ENCODE results near the gene SIK3. TPM values are rescaled to one million over a fixed set of nuclear protein-coding genes. Genes with fewer than 3 reads are reported as not detected.

SIK3 gene
- total and polyA plus RNA-seq, 2 donors (not counting 3 experiments of a cell fraction or from before 2014, with no cell fraction given), result 10.3 to 21.3 TPM

GRCh38 chr11:117002639-117003299, 95.5 kb downstream of the SIK3 start:
- Histone ChIP-seq H3K27ac (ENCODE audit: insufficient read depth, low read depth, low read length) (no peak overlapping the region), H3K4me2 (ENCODE audit: insufficient read depth, low read length) (no peak overlapping the region), H3K27me3 (ENCODE audit: control insufficient read depth in 2 of 2, insufficient read depth in 2 of 2, low read length in 2 of 2) (no peaks in the 10 kb centered on the region), H3K4me3 (replicated peaks in 1 of 3; ENCODE audit: insufficient read depth in 1 of 3, low read depth in 1 of 3, low read length in 3 of 3) (no peak overlapping the region), H3K36me3 (ENCODE audit: control insufficient read depth in 2 of 2, extremely low read depth in 1 of 2, insufficient read depth in 2 of 2, low read length in 2 of 2) (no peaks in the 10 kb centered on the region), H3K9ac (replicated peaks; ENCODE audit: extremely low read depth, insufficient read depth, low read length) (no peak overlapping the region), H2AFZ (ENCODE audit: low read depth, low read length) (no peak overlapping the region), H3K9me1 (replicated peaks; ENCODE audit: control insufficient read depth, extremely low read depth, insufficient read depth, low read length) (no peaks in the 10 kb centered on the region), H3K9me3 (replicated peaks; ENCODE audit: control insufficient read depth, insufficient read depth, low read length) (no peaks in the 10 kb centered on the region), H3K4me1 (ENCODE audit: control insufficient read depth, extremely low read depth, insufficient read depth, low read length) (no peaks in the 10 kb centered on the region), H3K79me2 (ENCODE audit: control insufficient read depth, insufficient read depth, low read length) (peaks cover 2% of the 10 kb centered on the region), H4K20me1 (replicated peaks; ENCODE audit: control insufficient read depth, extremely low read depth, insufficient read depth, low read length) (peaks cover 4% of the 10 kb centered on the region)
- TF ChIP-seq, protein P1, sequence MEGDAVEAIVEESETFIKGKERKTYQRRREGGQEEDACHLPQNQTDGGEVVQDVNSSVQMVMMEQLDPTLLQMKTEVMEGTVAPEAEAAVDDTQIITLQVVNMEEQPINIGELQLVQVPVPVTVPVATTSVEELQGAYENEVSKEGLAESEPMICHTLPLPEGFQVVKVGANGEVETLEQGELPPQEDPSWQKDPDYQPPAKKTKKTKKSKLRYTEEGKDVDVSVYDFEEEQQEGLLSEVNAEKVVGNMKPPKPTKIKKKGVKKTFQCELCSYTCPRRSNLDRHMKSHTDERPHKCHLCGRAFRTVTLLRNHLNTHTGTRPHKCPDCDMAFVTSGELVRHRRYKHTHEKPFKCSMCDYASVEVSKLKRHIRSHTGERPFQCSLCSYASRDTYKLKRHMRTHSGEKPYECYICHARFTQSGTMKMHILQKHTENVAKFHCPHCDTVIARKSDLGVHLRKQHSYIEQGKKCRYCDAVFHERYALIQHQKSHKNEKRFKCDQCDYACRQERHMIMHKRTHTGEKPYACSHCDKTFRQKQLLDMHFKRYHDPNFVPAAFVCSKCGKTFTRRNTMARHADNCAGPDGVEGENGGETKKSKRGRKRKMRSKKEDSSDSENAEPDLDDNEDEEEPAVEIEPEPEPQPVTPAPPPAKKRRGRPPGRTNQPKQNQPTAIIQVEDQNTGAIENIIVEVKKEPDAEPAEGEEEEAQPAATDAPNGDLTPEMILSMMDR (IDR thresholded peaks at IDR 0.05; ENCODE audit: extremely low read depth in 1 of 2, insufficient read depth in 1 of 2, low read depth in 1 of 2, low read length in 2 of 2), result no peak
- intact Hi-C loops (cut with micrococcal nuclease), result no loop called here
- POLR2A ChIA-PET, result no interaction called here
- no peak for DNase-seq (ENCODE audit: low read depth, low spot score)
- dilution Hi-C loops (cut with MboI; ENCODE audit: extremely low pct_ligation_motif_present, low sequenced_read_pairs), result no loop called here
- BruUV-seq (replicated peaks), result no TSS peak
- CTCF ChIA-PET, result interaction anchor here (1.0 kb wide), 1 partner anchor 67 kb away, joined by 3 read pairs; no protein-coding TSS in a partner anchor
- FAIRE-seq, result no peak

DNA sequence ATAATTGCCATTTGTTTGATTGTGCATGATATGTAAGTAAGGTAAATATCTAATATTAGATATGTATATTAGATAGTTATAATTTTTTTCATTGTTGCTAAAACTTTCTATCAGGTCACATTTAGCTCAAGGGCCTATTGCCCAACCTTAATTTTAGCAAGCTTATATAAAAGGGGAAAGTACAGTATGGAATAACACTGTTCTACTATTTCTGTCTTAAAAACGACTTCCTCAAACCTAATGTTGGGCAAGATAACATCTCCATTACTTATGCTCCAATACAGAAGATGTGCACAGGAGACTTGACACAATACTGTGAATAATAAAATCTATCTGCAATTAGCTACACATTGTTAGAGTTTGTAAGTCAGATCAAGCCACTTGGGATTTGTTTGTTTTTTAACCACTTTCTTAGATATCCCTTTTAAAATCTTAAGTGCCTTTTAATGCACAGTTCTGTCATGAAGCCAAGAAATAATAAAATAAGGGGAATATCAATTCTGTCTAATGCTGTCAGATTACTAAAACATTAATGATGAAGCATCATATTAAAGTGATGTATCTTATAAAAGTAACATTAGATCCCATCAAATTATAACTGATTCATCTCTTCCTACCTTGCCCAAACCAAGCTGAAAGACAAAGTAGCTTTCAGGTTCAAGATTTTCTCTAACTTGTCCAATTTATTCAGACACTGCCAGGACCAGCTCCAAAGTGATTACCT, 98.1 kb downstream of the SIK3 start:
- ChIA-PET POLR2A (interaction anchor here (0.6 kb wide), 1 partner anchor 28 kb away, joined by 3 read pairs; no protein-coding TSS in a partner anchor), CTCF (interaction anchor here (1.1 to 1.5 kb wide), 2 partner anchors 13 to 72 kb away, joined by 3 read pairs; no protein-coding TSS in a partner anchor)
- H3K4me3 ChIP-seq (replicated peaks in 1 of 3; ENCODE audit: insufficient read depth in 1 of 3, low read depth in 1 of 3, low read length in 3 of 3), result no peak overlapping the region
- H3K36me3 ChIP-seq (ENCODE audit: control insufficient read depth in 2 of 2, extremely low read depth in 1 of 2, insufficient read depth in 2 of 2, low read length in 2 of 2), result no peaks in the 10 kb centered on the region
- intact Hi-C loops (cut with micrococcal nuclease) (no loop called here), dilution Hi-C loops (cut with MboI; ENCODE audit: extremely low pct_ligation_motif_present, low sequenced_read_pairs) (no loop called here)
- H2AFZ ChIP-seq (ENCODE audit: low read depth, low read length), result no peak overlapping the region
- no peaks in the 10 kb centered on the region for H3K4me1 ChIP-seq (ENCODE audit: control insufficient read depth, extremely low read depth, insufficient read depth, low read length)
- TF ChIP-seq GATA2 (IDR thresholded peaks at IDR 0.05; ENCODE audit: insufficient read depth, insufficient read length, low read depth, low read length), result no peak
- TF ChIP-seq POLR2AphosphoS5 (IDR thresholded peaks at IDR 0.05; ENCODE audit: insufficient read depth, low read depth, low read length), result no peak
- peaks cover 4% of the 10 kb centered on the region for H4K20me1 ChIP-seq (replicated peaks; ENCODE audit: control insufficient read depth, extremely low read depth, insufficient read depth, low read length)
- peaks cover 2% of the 10 kb centered on the region for H3K79me2 ChIP-seq (ENCODE audit: control insufficient read depth, insufficient read depth, low read length)
- no peaks in the 10 kb centered on the region for H3K9me3 ChIP-seq (replicated peaks; ENCODE audit: control insufficient read depth, insufficient read depth, low read length)
- no peak overlapping the region for H3K4me2 ChIP-seq (ENCODE audit: insufficient read depth, low read length)
- no peaks in the 10 kb centered on the region for H3K9me1 ChIP-seq (replicated peaks; ENCODE audit: control insufficient read depth, extremely low read depth, insufficient read depth, low read length)
- no TSS peak for BruUV-seq (replicated peaks)
- no peak for DNase-seq (ENCODE audit: low read depth, low spot score)
- no peaks in the 10 kb centered on the region for H3K27me3 ChIP-seq (ENCODE audit: control insufficient read depth in 2 of 2, insufficient read depth in 2 of 2, low read length in 2 of 2)
- no peak for FAIRE-seq
- no peak overlapping the region for H3K9ac ChIP-seq (replicated peaks; ENCODE audit: extremely low read depth, insufficient read depth, low read length)
- no peak overlapping the region for H3K27ac ChIP-seq (ENCODE audit: insufficient read depth, low read depth, low read length)

Data from endothelial cell of umbilical vein (primary cell).